ENCODE results near the gene KIAA1755.

The KIAA1755 gene

GRCh38 chr20:38209054-38209675 is 51.4 kb downstream of the KIAA1755 start:
- DNase-seq (ENCODE audit: low read depth in 3 of 3, low spot score in 1 of 3): no peak

- no peak for DNase-seq (ENCODE audit: low read depth in 3 of 3, low spot score in 1 of 3)
Measured at GRCh38 chr20:38208523-38208922, 52.0 kb downstream of the KIAA1755 start.

DNA sequence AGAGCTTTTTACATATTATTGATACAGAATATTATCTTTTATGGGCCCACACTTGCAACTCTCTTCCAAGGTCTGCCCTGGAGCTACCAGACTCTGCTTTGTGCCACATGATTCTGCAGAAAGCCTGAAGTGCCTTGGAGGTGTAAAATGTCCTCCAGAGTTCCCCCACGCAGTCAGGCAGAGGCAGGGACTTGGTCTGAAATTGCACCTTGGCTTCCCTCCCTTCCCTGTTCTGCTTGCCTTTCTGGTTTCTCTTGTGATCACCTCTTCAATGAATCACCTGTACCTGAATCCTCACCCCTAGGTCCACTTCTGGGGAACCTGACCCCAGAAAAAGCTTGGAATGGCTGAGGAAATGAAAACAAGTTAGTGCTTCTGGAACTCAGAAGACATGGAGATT is 52.4 kb downstream of the KIAA1755 start:
- no peak for DNase-seq (ENCODE audit: low read depth in 3 of 3, low spot score in 1 of 3)

- DNase-seq (ENCODE audit: low read depth in 3 of 3, low spot score in 1 of 3): no peak
Measured at GRCh38 chr20:38207621-38208020, 52.9 kb downstream of the KIAA1755 start.

GRCh38 chr20:38205001-38205400 is 55.5 kb downstream of the KIAA1755 start:
- DNase-seq (ENCODE audit: low read depth in 3 of 3, low spot score in 1 of 3): no peak

GRCh38 chr20:38203981-38204357 is 56.6 kb downstream of the KIAA1755 start:
- DNase-seq (ENCODE audit: low read depth in 3 of 3, low spot score in 1 of 3): no peak

DNA sequence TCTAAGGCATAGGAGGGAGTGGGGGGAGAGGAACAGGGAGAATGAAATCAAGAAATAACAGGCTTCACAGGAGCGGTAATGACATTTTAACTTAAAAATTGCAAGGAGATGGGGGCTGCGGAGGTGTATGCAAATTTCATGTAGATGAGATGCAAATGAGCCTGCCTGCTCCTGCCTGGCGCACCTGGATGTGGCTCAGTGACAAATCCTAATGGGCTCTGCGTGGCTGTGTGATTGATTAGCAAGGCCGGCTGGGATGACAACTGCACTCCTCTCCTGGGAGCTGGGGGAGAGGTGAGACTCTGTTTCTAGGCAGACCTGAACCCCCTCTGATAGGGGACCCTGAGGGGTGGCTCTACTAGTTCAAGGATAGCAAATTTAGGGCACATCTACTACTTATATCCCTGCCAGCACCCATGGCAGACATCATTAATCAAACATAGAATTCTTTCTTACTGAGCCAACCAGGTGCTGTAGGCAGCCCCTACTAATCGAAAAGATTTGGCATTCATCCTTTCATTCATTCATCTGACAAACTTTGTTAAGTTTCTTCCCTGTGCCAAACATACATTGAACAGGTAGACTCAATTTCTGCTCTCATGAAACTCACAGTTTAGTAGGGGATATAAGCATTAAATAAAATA is 57.1 kb downstream of the KIAA1755 start:
- no peak for DNase-seq (ENCODE audit: low read depth in 3 of 3, low spot score in 1 of 3)

DNA sequence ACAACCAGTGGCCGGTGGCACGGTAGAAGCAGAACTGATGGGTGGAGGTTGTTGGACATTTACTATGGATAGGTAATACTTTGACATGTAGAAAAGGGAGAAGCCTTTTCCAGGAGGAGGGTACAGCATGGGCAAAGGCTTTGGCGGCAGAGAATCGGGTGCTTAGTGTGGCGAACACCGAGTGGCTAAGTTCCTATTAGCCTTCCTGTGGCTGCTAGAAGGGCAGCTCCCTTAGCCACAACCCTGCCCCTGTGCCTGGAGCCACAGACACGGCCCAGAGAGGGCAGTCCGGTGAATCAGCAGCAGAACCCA is 57.6 kb downstream of the KIAA1755 start:
- no peak for DNase-seq (ENCODE audit: low read depth in 3 of 3, low spot score in 1 of 3)

DNA sequence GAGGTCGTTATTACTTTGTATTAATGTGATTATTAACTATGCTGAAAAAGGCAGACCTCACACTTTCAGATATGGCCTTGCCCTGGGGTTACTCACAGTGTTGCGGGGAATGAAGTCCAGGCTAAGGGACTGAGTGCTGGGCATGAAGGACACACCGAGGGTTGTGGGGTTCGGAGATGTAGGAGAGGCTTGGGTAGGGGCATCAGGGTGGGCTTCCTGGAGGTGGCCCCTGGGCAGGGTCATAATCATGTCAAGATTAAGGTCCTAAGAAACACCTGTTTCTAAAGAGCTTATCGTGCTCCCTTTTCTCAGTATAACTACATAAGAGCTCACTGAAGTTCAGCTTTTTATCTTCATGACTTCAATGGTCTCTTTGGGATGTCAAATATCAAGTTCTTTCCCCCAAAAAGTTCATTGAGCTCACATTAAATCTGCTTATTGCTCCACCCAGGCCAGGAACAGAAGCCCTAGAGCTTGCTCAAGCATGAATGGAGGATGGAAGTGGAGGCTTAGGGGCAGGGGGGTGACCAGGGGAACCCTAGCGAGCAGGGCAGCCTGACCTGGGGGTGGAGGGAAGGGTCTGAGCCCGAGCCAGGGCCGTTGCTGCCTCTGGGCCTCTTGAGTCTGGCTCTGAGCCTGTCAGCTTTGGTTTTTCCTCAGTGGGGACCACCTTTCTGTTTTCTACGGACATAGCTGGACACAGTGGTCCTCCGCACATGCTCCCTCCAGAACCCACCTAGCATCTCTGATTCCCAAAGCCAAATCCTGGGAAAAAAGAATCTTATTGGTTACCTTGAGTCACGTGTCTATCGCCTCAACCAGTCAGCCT is 58.2 kb downstream of the KIAA1755 start:
- DNase-seq (ENCODE audit: low read depth in 3 of 3, low spot score in 1 of 3): no peak

GRCh38 chr20:38201356-38201755 is 59.2 kb downstream of the KIAA1755 start:
- no peak for DNase-seq (ENCODE audit: low read depth in 3 of 3, low spot score in 1 of 3)

GRCh38 chr20:38200646-38201045 is 59.9 kb downstream of the KIAA1755 start:
- no peak for DNase-seq (ENCODE audit: low read depth in 3 of 3, low spot score in 1 of 3)

DNA sequence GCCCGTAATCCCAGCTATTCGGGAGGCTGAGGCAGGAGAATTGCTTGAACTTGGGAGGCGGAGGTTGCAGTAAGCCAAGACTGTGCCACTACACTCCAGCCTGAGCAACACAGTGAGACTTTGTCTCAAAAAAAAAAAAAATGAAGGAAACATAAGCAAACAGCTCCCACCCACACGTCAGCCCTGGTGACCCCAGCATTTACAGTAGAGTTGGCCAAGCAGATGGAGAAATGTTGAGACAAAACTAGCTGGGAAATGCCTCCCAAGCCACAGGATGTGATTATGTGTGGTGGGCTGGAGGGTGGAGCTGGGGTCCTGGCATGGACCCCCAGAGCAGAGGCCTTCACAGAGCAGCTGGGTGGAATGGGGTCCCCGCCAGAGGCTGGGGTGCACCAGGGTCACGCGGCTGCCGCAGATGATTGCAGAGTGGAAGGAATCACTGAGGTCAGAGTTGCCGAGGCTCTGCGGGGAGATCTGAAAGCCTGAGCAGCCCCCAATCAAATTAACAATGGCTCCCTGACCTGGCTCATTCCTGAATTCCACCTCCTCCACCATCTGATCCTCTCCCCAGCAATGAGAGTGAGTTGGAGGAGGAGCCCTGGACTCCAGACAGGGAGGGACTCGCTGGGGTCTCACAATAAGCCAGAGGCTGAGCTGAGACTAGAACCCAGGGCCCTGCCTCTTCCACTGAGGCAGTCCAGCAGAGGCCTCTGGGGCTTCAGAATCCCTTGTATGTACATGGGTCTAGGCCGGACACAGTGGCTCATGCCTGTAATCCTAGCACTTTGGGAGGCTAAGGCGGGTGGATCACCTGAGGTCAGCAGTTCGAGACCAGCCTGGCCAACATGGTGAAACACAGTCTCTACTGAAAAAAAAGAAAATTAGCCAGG is 60.8 kb downstream of the KIAA1755 start:
- DNase-seq (ENCODE audit: low read depth in 3 of 3, low spot score in 1 of 3): no peak

GRCh38 chr20:38198238-38198861 is 62.2 kb downstream of the KIAA1755 start:
- DNase-seq (ENCODE audit: low read depth in 3 of 3, low spot score in 1 of 3): no peak

GRCh38 chr20:38197619-38198018 is 62.9 kb downstream of the KIAA1755 start:
- no peak for DNase-seq (ENCODE audit: low read depth in 3 of 3, low spot score in 1 of 3)

DNA sequence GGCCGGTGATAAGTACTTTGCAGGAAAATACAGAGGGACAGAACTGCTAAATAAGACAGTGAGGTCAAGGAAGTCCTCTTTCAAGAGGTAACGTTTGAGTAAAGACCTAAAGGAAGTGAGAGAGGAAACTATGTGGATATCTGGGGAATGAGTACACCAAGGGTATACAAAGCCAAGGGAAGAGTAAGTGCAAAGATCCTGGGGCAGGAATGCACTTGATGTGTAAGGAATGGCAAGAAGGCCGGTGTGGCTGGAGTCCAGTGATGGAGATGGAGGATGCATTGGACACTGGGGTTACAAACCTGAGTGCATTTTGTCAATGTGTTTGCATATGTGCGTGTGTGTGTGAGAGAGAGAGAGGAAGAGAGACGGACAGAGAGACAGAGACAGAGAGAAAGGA is 63.3 kb downstream of the KIAA1755 start:
- no peak for DNase-seq (ENCODE audit: low read depth in 3 of 3, low spot score in 1 of 3)

DNA sequence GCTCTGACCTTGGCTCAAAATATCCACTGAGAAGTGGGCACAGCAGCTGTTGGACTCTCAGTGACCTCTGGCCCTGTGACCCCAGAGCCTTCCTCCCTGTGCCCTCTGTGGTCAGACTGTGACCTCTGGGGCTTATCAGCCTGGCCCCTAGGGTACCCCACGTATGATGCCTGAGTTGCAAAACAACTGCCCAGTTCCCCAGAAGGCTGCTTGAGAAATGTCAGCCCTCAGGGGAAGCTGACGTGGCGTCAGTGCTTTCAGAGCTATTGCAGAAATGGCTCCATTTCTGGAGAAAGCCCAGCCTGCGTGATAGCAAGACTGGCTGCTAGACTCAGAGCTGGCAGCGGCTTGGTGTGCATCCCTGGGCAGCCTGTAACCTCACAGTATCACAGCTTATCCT is 63.9 kb downstream of the KIAA1755 start:
- DNase-seq (ENCODE audit: low read depth in 3 of 3, low spot score in 1 of 3): no peak

DNA sequence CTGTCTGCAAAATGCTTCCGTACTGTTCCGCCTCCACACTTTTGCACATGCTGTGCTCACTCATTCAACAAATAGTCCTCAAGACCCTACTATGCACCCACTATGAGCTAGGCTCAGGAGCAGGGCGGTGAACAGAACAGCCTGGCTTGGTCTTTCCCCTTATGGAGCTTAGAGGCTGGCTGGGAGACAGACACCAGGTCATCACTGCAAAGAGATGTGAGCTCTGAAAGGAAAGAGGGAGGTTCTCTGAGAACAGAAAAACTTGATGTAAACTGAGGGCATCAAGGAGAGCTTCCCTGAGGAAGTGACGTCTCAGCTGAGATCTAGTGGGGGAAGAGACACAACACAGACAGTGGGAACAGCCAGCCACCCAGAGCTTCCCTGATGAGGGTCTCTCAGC is 64.5 kb downstream of the KIAA1755 start:
- no peak for DNase-seq (ENCODE audit: low read depth in 3 of 3, low spot score in 1 of 3)

DNA sequence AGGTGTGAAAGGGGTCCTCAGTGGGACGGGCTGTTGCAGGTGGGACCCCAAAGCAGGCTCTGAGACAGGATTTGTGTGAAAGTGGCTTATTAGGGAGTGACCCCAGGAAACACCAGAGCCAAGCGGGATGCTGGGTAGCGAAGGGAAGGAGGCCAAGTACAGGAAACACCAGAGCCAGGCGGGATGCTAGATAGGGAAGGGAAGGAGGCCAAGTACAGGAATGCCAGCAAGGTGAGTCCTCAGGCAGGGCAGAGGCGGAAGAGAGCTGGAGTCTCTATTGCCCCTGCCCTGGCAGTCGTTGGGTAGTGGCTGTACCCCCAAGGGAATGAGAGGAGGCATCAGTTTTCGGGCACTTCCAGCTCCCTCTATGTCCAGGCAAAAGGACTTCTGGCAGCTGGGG is 65.0 kb downstream of the KIAA1755 start:
- DNase-seq (ENCODE audit: low read depth in 3 of 3, low spot score in 1 of 3): no peak

GRCh38 chr20:38194971-38195504 is 65.5 kb downstream of the KIAA1755 start:
- DNase-seq (ENCODE audit: low read depth in 3 of 3, low spot score in 1 of 3): no peak

DNA sequence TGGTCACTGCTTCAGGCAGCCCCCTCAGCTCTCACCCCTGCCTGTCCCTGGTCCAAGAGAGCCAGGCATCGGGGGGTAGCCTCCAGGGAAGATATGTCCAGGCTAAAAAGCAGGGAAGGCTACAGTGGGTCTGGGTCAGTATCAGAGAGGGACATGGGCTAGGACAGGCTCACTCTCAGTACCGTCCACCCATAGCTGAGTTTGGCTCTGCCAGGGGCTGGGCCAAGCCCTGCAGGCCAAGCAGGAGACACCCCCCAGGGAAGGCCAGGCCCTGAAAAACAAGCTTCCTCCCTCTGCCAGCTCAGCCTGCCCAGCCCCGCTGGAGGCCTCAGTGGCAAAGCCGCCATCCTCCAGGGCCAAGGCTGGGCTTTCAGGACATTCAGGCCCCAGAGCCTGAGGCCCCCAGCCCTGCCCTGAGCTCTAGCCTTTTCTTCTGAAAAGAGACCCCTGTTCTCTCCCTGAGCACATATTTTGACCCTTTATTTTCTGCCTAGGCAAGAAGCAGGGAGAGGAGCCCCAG is 66.9 kb downstream of the KIAA1755 start:
- no peak for DNase-seq (ENCODE audit: low read depth in 3 of 3, low spot score in 1 of 3)
